Gastrocnemius medialis (tissue), 4 donors: ENCODE data around the gene PTPN6.

Experiments
- CTCF ChIP-seq, 5 experiments: fragments of 450-650 bp in 3 of 5; fragments of 200-600 bp in 2 of 5; sonication (generic) in 2 of 5; IDR thresholded peaks in 4 of 5; conservative IDR thresholded peaks in 1 of 5; 1 replicate in 4 of 5; 2 replicates in 1 of 5; pipeline ENCODE4 v1.5.1; 2016 to 2019; ENCODE audit warnings: antibody characterized with exemption in 5 of 5, mild to moderate bottlenecking in 3 of 5, moderate library complexity in 3 of 5
- POLR2A ChIP-seq, 2 donors: fragments of 450-650 bp; IDR thresholded peaks; one replicate each; pipeline ENCODE4 v1.6.1; 2017; ENCODE audit warnings: antibody characterized with exemption in 2 of 2, mild to moderate bottlenecking in 2 of 2, moderate library complexity in 2 of 2

DNA sequence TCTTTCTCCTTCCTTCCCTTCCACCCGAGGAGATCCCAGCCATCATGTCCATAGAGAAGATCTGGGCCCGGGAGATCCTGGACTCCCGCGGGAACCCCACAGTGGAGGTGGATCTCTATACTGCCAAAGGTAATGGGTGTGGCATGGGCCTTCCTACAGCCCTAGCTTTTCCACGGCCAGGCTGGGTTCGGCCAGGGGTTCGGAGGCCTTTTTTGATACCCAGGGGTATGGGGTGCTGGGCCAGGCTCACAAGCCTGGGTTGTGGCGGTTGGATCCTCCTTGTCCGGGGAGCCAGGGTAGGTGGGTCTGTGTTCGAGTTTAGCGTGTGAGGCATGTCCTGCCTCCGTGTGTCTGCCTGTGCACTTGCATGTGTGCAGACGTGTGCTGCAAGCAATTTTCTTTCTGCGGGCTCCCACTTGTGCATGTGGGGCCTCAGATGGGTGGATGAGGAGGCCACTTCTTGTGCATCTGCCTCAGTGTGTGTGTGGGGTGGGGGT is 35.3 kb upstream of the PTPN6 start:
- TF ChIP-seq CTCF (IDR thresholded peaks at IDR 0.05 in 4 of 5, conservative IDR thresholded peaks at IDR 0.05 in 1 of 5) = no peak
- TF ChIP-seq POLR2A (IDR thresholded peaks at IDR 0.05) = no peak
